GM23248 (cell line): ENCODE data around the gene ZDHHC16.

Experiments
- EZH2 ChIP-seq: fragments of 200-600 bp; sonication (generic); IDR thresholded peaks from 2 replicates; pipeline ENCODE4 v1.6.1; 2018; ENCODE audit warnings: antibody characterized with exemption, mild to moderate bottlenecking; ENCODE audit not compliant: insufficient read depth, poor library complexity, severe bottlenecking
- EZH2phosphoT487 ChIP-seq: fragments of 200-600 bp; sonication (generic); IDR thresholded peaks from 2 replicates; pipeline ENCODE4 v1.6.1; 2018; ENCODE audit warnings: antibody characterized with exemption, moderate library complexity, mild to moderate bottlenecking, low read depth; ENCODE audit not compliant: insufficient read depth

DNA sequence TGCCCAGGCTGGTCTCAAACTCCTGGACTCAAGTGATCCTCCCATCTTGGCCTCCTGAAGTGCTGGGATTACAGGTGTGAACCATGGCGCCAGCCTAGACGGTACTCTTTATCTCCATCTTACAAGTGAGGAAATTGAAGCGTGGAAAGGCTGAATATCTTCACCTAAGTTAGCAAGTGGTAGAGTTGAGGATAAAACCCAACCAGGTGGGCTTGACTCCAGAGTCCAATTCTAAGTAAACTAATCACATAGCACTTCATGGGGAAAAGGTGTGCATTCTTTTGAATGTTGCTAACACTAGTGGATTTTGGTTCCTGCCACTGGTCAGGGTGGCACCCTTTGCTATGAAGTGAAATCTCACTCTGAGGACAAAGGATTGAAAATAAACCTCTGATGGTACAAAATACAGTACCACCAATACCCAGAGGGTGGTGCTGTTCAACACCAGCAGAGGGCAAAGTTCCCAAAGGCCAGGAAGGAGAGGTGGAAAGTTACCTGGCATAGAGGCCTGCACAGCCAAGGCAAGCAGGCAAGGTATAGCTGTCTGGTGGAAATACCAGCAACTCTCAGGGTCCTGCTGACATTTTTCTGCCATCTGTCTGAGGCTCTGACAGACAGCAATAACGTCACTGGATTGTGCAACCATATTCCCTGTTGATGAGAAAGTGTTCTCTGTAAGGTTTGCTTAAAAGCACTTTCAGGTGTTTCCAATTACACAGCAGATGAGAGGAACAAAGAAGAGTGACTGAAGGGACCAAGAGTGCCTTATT is 17.6 kb downstream of the ZDHHC16 start:
- no peak for TF ChIP-seq EZH2
- TF ChIP-seq EZH2phosphoT487, result no peak
